Tibial nerve (tissue), 4 donors: ENCODE measurements around the gene C17orf58.

Experiments used
- EP300 ChIP-seq, 2 donors: sonication (generic); formaldehyde crosslinking; IDR thresholded peaks; one replicate each; pipeline ENCODE4 v1.6.1; 2017; ENCODE audit warnings: antibody characterized with exemption in 2 of 2, mild to moderate bottlenecking in 1 of 2
- POLR2A ChIP-seq, 2 donors: fragments of 450-650 bp; IDR thresholded peaks; one replicate each; pipeline ENCODE4 v1.6.1; 2017; ENCODE audit warnings: antibody characterized with exemption in 2 of 2, mild to moderate bottlenecking in 2 of 2, moderate library complexity in 2 of 2
- TF ChIP-seq, protein P1 (sequence below), 5 experiments: fragments of 200-600 bp in 3 of 5; fragments of 450-650 bp in 2 of 5; sonication (generic) in 3 of 5; IDR thresholded peaks; one replicate each; pipeline ENCODE4 v1.5.1; 2016 to 2019; ENCODE audit warnings: antibody characterized with exemption in 5 of 5, mild to moderate bottlenecking in 3 of 5, moderate library complexity in 2 of 5

DNA sequence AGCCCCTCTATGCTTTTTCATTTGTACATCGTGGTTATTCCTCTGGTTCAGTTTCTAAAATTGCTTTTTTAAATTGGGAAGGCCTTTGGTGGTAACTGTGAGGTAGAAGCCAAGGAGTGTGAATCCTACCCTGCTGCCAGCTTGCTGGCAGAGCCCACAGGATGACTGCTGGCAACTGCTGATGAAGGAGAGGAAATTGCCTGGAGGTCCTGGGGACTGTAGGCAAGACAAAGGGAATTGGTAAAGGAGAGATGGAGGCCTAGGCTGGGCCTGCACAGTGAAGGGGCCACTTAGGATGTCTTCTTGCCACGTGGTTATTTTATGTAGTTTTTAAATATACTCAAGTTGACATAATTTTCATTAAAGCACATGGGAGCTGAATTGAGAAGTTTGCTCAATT lies 15.8 kb downstream of the C17orf58 start:
- TF ChIP-seq, protein P1, sequence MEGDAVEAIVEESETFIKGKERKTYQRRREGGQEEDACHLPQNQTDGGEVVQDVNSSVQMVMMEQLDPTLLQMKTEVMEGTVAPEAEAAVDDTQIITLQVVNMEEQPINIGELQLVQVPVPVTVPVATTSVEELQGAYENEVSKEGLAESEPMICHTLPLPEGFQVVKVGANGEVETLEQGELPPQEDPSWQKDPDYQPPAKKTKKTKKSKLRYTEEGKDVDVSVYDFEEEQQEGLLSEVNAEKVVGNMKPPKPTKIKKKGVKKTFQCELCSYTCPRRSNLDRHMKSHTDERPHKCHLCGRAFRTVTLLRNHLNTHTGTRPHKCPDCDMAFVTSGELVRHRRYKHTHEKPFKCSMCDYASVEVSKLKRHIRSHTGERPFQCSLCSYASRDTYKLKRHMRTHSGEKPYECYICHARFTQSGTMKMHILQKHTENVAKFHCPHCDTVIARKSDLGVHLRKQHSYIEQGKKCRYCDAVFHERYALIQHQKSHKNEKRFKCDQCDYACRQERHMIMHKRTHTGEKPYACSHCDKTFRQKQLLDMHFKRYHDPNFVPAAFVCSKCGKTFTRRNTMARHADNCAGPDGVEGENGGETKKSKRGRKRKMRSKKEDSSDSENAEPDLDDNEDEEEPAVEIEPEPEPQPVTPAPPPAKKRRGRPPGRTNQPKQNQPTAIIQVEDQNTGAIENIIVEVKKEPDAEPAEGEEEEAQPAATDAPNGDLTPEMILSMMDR (IDR thresholded peaks at IDR 0.05) = no peak
- TF ChIP-seq POLR2A (IDR thresholded peaks at IDR 0.05) (no peak), EP300 (IDR thresholded peaks at IDR 0.05) (no peak)
